NCI-H510A (cell line): ENCODE data around the gene NHP2.
"Not testable (repeated sequence)": the region's sequence is repeated elsewhere in the genome, so short reads cannot be mapped to it uniquely, and the experiment has no call there.

ENCODE experiments used
- DNase-seq: peaks from one replicate; lab custom pipeline; 2025; lab: John Stamatoyannopoulos, UW

The NHP2 gene

GRCh38 chr5:178130576-178131445, 22.9 kb downstream of the NHP2 start, which contains the start of gene RMND5B:
TSS of gene RMND5B (plus strand) at chr5:178131014. CDS start at chr5:178138120, 7,106 bp downstream.
- peak; percentile 69 for DNase-seq

- not testable (repeated sequence) for DNase-seq
Measured at GRCh38 chr5:178130234-178130575, 23.5 kb downstream of the NHP2 start.

GRCh38 chr5:178129296-178129695, 24.4 kb downstream of the NHP2 start:
- DNase-seq = no peak

- DNase-seq = not testable (repeated sequence)
Measured at GRCh38 chr5:178127300-178128009, 26.2 kb downstream of the NHP2 start.

- no peak for DNase-seq
Measured at GRCh38 chr5:178126556-178126955, 27.1 kb downstream of the NHP2 start.

GRCh38 chr5:178125253-178125906, 28.3 kb downstream of the NHP2 start:
- DNase-seq = no peak

- DNase-seq = peak; percentile 85
Measured at GRCh38 chr5:178123966-178124925, 29.4 kb downstream of the NHP2 start.

DNA sequence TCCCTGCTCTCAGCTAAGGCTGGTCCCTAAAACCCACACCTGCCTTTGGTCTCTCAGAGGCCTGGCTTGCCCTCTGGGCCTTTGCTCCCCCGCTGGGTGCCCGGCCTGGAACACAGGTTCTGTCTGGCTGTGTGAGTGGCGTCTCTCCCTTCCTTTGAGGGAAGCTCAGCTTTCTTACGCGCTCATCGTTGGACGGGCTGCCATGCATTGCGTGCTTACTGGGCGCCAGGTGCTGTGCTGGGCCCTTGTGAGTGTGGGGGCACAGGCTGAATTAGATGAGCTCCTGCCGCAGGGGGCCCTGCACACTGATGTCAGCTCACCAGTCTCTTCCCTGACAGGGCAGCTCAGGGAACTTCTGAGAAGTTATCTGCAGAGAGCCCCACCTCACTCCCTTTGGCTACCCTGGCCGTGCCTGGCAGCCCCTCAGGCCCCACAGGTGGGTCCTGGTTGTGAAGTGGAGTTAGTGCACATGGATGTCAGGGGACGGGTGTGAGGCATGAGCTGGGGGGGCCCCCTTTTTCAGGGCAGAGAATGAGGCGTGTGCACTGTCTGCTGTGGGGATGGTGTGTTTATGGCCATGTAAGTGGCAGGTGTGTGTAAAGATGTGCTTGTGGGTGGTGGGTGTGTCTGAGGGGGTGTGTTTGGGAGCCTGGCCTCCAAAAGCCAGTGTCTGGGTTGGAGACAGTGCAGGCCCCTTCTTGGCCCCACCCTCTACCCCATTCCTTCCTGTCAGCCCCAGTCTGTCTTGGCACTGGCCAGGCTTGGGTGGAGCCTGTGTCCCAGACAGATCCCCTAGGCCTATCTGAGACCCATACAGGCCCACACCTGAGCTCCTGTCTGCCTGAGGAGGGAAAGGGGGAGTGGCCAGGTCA, 30.4 kb downstream of the NHP2 start:
- no peak for DNase-seq

DNA sequence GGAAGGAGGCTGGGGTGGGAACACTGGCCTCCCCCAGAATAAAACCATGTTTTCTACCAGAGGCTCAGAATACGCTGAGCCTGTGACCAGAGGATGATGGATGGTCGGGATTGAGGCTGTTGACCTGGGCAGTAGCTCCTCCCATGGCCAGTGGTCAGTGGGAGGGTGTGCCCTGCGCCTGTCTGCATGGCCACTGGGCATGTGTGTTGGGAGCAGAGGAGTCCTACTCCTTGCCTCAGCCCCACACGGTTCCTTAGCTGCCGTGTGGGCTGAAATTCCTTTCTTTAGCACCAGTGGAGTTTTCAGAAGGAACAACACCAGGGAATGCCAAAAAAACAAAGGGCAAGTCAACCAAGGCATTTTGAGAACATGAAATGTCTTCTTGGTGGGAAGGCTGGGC, 31.3 kb downstream of the NHP2 start:
- DNase-seq = no peak

DNA sequence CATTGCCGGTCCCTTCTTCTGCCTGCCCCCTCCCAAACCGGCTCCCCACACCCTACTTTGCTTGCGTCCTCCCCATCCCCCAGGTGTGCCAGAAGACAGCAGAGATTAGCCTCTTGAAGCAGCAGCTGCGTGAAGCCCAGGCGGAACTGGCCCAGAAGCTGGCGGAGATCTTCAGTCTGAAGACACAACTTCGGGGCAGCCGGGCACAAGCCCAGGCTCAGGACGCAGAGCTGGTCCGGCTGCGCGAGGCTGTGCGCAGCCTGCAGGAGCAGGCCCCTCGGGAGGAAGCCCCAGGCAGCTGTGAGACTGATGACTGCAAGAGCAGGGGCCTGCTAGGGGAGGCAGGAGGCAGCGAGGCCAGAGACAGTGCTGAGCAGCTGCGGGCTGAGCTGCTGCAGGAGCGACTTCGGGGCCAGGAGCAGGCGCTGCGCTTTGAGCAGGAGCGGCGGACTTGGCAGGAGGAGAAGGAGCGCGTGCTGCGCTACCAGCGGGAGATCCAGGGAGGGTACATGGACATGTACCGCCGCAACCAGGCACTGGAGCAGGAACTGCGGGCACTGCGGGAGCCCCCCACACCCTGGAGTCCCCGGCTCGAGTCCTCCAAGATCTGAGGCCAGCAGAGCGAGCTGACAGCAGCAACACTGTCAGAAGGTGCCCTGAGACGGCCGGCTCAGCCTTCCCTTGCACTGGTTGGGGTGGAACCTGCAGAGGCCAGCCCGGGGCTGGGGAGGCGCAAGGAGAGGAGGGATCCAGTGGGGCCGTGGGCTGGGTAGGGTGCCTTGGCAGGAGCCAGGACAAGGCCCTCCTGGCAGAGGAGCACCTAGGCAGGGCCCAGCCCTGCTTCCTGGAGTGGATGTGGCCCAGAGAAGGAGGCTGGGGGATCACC, 32.1 kb downstream of the NHP2 start:
- no peak for DNase-seq

DNA sequence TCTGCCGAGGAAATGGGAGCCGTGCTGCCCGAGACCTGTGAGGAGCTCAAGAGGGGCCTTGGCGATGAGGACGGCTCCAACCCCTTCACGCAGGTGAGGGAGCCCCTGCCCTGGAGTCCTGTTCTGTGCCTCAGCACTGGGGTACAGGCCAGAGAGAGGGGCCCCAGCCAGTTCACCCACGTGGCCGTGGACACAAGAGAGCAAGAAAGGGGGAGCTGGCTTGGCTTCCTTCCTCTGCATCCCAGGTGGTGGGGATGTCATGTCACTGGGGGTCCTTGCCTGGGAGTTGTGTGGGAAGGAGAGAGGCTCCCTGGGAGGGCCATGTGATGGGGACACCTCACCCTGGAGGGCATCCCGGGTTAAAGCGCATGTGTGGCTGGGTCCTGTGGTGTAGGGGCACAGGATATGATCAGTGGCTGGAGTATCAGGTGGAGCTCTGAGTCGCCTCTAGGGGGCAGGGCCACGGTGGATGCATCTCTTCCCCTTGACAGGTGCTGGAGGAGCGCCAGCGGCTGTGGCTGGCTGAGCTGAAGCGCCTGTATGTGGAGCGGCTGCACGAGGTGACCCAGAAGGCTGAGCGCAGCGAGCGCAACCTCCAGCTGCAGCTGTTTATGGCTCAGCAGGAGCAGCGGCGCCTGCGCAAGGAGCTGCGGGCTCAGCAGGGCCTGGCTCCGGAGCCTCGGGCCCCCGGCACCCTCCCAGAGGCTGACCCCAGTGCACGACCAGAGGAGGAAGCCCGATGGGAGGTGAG, 32.9 kb downstream of the NHP2 start:
- DNase-seq = peak; percentile 85

DNA sequence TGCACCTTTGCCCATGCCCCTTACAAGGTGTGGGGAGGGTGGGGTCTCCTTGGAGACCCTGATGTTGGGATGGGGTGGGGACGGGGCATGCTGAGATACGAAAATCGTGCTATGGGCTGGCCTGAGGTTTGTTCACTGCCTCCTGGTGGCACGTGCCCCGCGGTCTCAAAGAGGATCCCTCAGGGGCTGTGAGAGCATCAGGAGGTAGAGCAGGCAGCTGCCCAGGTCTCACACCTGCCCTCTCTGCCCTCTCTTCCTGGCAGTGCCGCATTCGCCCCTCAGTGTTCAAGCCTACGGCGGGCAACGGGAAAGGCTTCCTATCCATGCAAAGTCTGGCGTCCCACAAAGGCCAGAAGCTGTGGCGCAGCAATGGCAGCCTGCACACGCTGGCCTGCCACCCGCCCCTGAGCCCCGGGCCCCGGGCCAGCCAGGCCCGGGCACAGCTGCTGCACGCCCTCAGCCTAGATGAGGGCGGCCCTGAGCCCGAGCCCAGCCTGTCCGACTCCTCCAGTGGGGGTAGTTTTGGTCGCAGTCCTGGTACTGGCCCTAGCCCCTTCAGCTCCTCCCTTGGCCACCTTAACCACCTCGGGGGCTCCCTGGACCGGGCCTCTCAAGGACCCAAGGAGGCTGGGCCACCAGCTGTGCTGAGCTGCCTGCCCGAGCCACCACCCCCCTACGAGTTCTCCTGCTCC, 33.6 kb downstream of the NHP2 start:
- DNase-seq = no peak

DNA sequence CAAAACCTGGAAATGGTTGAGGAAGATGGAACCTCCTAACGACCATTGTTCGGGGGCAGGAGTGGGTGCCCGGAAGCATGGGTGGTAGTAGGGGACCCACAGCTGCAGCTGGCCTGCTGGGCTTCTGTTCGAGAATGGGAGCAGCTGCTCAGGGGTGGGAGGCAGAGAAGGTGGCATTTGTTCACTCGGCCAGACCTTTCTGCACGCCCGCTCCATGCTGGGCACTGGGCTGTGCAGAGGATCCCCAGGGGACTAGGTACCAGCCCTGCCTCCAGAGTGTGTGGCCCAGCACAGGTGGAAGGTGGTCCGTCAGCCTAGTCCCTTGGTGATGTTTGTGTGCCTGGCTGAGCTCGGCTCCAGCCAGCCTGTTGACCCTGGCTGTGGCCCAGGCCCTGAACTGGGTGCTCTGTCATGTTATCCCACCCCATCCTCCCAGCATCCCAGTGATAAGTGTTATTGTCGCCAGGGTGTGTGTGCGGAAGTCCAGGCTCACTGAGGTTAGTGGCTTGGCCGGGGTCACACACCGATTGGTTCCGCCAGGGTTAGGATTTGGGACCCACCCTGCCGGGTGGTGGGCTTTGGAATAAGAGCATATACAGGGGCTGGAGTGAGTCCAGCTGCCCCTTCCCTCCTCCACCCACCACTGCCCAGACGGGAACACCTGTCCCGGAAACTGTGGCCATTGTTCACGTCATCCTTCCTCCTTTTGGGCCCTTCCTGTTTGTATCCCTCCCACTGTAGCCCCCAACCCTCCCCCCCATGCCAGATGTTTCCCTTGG, 35.6 kb downstream of the NHP2 start:
- no peak for DNase-seq

DNA sequence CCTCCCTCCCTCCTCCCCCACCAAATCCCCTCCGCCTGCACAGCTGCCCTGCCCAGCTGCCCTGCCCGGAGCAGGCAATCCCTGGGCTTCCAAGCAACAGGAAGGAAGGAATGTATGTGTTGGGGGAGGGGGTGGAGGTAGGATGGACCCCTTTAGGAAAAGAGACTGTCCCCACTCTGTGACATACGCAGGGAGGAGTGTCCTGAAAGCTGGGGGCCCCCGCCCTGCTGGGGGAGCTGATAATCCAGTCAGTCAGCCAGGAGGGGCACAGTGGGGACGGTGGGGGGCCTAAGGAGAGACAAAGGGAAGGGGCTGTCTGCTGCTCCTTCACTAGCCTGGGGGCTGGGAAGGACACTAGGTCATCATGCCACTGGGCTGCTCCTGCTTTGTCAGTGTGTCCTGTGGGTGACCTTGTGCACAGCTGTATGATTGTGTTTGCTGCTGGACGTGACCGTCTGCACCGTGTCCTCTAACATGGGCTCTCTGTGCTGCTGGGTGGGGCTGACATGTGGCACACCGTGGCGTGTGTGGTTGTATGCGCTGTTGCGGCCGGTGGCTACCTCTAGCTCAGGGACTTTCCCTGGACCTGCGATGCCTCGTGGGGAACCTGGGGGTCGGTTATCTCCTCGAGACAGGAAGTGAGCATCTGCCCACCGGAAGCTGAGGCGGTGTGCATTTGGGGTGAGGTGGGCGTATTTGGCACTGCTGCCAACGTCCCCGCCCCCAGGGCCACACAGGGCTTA, 37.4 kb downstream of the NHP2 start:
- DNase-seq = no peak

- no peak for DNase-seq
Measured at GRCh38 chr5:178115814-178116142, 37.9 kb downstream of the NHP2 start.

DNA sequence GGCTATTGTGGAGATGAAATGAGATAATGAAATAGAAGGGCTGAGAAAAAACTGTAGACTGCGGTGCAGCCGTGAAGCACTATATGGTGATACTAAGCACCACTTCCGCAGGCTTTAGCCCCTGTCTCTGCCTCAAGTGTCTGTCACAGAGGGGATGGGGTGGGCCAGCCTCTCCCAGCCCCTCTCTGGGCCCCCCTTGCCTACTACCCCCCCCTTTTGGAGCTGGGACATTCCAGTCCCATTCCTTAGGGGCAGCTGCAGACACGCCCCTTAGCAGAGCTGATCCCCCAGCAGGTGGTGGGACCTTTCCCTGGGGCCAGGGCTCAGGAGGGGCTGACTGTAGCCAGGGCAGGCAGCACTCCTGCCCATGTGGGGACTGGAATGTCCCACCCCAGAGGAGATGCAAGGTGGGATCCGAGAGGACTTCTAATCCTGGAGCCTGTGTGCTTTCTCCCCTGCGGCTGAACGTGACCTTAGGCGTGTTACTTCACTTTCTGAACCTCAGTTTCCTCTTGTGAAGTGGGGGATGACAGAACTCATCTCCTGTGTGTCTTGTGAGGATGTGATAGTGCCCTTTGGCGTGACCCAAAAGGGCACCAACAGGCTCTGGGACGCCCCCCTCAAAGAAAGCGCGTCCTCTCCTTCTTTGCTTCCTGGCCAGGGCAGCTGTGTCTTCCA, 38.4 kb downstream of the NHP2 start:
- DNase-seq = no peak
